PC-3 (cell line): ENCODE data around the gene TUBGCP2. TPM values are rescaled to one million over a fixed set of nuclear protein-coding genes. Genes with fewer than 3 reads are reported as not detected.

Experiments
- ATAC-seq: fragments of 200-7000 bp; cut with Tn5 transposase; 2 replicates; pipeline ENCODE4 v1.9.1; 2020; ENCODE audit warnings: mild to moderate bottlenecking, moderate library complexity
- BruUV-seq: library from RNA; stranded (reverse); fragments of 400-500 nt; replicated peaks from 2 replicates; lab custom pipeline; 2021; lab: Mats Ljungman, UMichigan
- CTCF ChIA-PET: fragments of 300-600 bp; sonication (Branson Sonifier 250); formaldehyde crosslinking; loops from one replicate; lab custom pipeline; 2022; ENCODE audit warnings: antibody characterized with exemption; lab: Charles Lee
- POLR2A ChIA-PET: fragments of 300-600 bp; sonication (Branson Sonifier 250); formaldehyde crosslinking; loops from one replicate; lab custom pipeline; 2022; ENCODE audit warnings: antibody characterized with exemption; ENCODE audit not compliant: unreplicated experiment; lab: Charles Lee
- DNase-seq: peaks from one replicate; pipeline ENCODE4 v3.0.0-alpha.2; 2015
- H2AFZ ChIP-seq: fragments of 300-600 bp; sonication (generic); 2 replicates; pipeline ENCODE4 v1.6.0; 2016; ENCODE audit warnings: antibody characterized with exemption, low read length
- H3F3A ChIP-seq: fragments of 300-600 bp; sonication (generic); one replicate; pipeline ENCODE4 v1.6.0; 2017; ENCODE audit warnings: antibody characterized with exemption, low read length, control low read depth, mild to moderate bottlenecking; ENCODE audit not compliant: unreplicated experiment
- H3K27ac ChIP-seq: fragments of 300-600 bp; sonication (generic); 2 replicates; pipeline ENCODE4 v1.5.1; 2016; ENCODE audit warnings: mild to moderate bottlenecking, low read length
- H3K27me3 ChIP-seq: fragments of 300-600 bp; sonication (generic); 2 replicates; pipeline ENCODE4 v1.6.1; 2016; ENCODE audit warnings: low read length, mixed read lengths
- H3K36me3 ChIP-seq: fragments of 300-600 bp; sonication (generic); 2 replicates; pipeline ENCODE4 v1.6.1; 2016; ENCODE audit warnings: low read depth, mixed run types, low read length, mixed read lengths
- H3K4me1 ChIP-seq: fragments of 300-600 bp; sonication (generic); 2 replicates; pipeline ENCODE4 v1.5.1; 2016; ENCODE audit warnings: low read length; ENCODE audit not compliant: insufficient read depth
- H3K4me2 ChIP-seq: fragments of 300-600 bp; sonication (generic); 2 replicates; pipeline ENCODE4 v1.6.0; 2016; ENCODE audit warnings: low read length
- H3K4me3 ChIP-seq: fragments of 300-600 bp; sonication (generic); 2 replicates; pipeline ENCODE4 v1.5.1; 2016; ENCODE audit warnings: mild to moderate bottlenecking, low read length, mixed read lengths
- H3K79me2 ChIP-seq: fragments of 300-600 bp; sonication (generic); 2 replicates; pipeline ENCODE4 v1.6.1; 2017; ENCODE audit warnings: low read length, mixed read lengths
- H3K9ac ChIP-seq: fragments of 300-600 bp; sonication (generic); 2 replicates; pipeline ENCODE4 v1.6.0; 2016; ENCODE audit warnings: mild to moderate bottlenecking, low read length
- H3K9me2 ChIP-seq: fragments of 300-600 bp; sonication (generic); replicated peaks from 2 replicates; pipeline ENCODE4 v1.6.1; 2016; ENCODE audit warnings: mixed run types, low read length, mixed read lengths
- H3K9me3 ChIP-seq: fragments of 300-600 bp; sonication (generic); 2 replicates; pipeline ENCODE4 v1.6.1; 2016; ENCODE audit warnings: low read length, mixed read lengths
- H4K20me1 ChIP-seq: fragments of 300-600 bp; sonication (generic); 2 replicates; pipeline ENCODE4 v1.6.1; 2016; ENCODE audit warnings: low read length, mixed read lengths
- EZH2 ChIP-seq: fragments of 300-600 bp; sonication (generic); IDR thresholded peaks from one replicate; pipeline ENCODE4 v1.6.1; 2017; ENCODE audit warnings: antibody characterized with exemption, mild to moderate bottlenecking, low read length; ENCODE audit not compliant: unreplicated experiment
- EZH2phosphoT487 ChIP-seq: fragments of 300-600 bp; sonication (generic); IDR thresholded peaks from 2 replicates; pipeline ENCODE4 v1.6.1; 2018; ENCODE audit warnings: mild to moderate bottlenecking, antibody characterized with exemption, low read length, borderline replicate concordance
- intact Hi-C: fragments of 100-400 bp; cut with micrococcal nuclease; formaldehyde crosslinking; loops from 2 replicates; pipeline ENCODE4 v1.9.0; 2023
- microRNA-seq: library from miRNA; unstranded; fragments of <30 nt; microRNA quantifications from one replicate; pipeline ENCODE4 v1.1.0, GENCODE V29; 2020; ENCODE audit not compliant: unreplicated experiment
- total RNA-seq: library from RNA; depleted of rRNA; stranded (reverse); fragments of >200 nt; gene quantifications from 2 replicates; pipeline ENCODE4 v1.2.3, GENCODE V29; 2014; rRNA removed
- TF ChIP-seq, protein P1 (sequence below): fragments of 300-600 bp; sonication (generic); conservative IDR thresholded peaks from 2 replicates; pipeline ENCODE4 v1.5.1; 2017; ENCODE audit warnings: antibody characterized with exemption, low read depth, mild to moderate bottlenecking, low read length

Gene TUBGCP2
- total RNA-seq, 1 experiment from 2014 or later, result 72.9 TPM

DNA sequence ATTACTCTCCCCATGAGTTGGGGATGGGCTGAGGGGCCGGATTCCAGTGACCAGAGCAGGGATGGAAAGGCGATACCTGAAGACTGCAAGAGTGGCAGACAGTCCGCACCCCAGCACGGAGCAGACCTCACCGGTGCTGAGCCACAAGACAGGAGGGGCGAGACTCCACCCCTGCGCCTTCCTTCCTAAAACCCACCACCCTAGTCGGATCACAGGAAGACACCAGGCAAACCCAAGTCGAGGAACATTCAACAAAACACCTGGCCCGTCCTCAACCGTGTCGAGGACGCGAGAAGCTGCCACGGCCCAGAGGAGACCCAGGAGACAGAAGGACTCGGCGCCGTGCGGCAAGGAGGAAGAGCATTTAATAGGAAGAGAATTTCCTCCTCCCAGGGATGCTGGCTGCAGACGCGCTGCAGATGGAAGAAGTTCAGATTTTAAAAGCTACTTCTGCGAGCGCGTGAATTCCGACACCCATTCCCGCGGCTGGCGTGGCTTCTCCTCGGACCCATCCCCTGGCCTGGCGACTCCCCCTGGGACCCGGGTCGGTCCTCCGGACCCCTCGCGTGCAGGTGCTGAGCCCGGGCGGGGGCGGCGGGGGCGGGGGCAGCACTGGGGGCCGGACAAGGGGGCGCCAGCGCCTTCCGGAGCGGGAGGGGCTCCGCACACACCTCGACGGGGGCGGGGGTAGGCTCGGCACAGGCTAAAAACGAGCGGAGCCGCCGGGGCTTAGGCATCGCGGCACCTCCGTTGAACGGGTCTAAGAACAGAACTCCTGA lies 79.2 kb downstream of the TUBGCP2 start:
- Histone ChIP-seq H2AFZ (no peak overlapping the region), H3K79me2 (no peaks in the 10 kb centered on the region), H3K27me3 (0 out of 2 replicates have a peak, but pooled peaks cover 8% of the 10 kb centered on the region), H3K36me3 (no peaks in the 10 kb centered on the region), H3K4me2 (no peak overlapping the region), H4K20me1 (no peaks in the 10 kb centered on the region), H3K9me2 (no peaks in the 10 kb centered on the region), H3F3A (no peaks in the 10 kb centered on the region), H3K4me3 (no peak overlapping the region), H3K9me3 (no peaks in the 10 kb centered on the region), H3K4me1 (no peaks in the 10 kb centered on the region), H3K9ac (no peak overlapping the region), H3K27ac (no peak overlapping the region)
- no peak for DNase-seq
- intact Hi-C loops, result loop anchor here (5.0 kb wide), 1 partner anchor 87 kb away; no protein-coding TSS in a partner anchor
- TF ChIP-seq EZH2phosphoT487, result no peak
- TF ChIP-seq EZH2, result no peak
- TF ChIP-seq, protein P1, sequence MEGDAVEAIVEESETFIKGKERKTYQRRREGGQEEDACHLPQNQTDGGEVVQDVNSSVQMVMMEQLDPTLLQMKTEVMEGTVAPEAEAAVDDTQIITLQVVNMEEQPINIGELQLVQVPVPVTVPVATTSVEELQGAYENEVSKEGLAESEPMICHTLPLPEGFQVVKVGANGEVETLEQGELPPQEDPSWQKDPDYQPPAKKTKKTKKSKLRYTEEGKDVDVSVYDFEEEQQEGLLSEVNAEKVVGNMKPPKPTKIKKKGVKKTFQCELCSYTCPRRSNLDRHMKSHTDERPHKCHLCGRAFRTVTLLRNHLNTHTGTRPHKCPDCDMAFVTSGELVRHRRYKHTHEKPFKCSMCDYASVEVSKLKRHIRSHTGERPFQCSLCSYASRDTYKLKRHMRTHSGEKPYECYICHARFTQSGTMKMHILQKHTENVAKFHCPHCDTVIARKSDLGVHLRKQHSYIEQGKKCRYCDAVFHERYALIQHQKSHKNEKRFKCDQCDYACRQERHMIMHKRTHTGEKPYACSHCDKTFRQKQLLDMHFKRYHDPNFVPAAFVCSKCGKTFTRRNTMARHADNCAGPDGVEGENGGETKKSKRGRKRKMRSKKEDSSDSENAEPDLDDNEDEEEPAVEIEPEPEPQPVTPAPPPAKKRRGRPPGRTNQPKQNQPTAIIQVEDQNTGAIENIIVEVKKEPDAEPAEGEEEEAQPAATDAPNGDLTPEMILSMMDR, result no peak
- no TSS peak for BruUV-seq
- POLR2A ChIA-PET, result no interaction called here
- CTCF ChIA-PET, result no interaction called here
- no peak for ATAC-seq

Small RNAs within 50 kb of the gene (microRNA-seq; reads per million reads assigned to microRNA genes)
- gene MIR202, result not detected

Other genes with a start within 250 kb of the TUBGCP2 start
- not detected in 2 replicates for gene ADGRA1, start 220.9 kb downstream of the TUBGCP2 start, total RNA-seq
- gene KNDC1, start 148.7 kb downstream of the TUBGCP2 start, total RNA-seq, result not detected in 2 replicates
- not detected in 2 replicates for gene UTF1, start 78.7 kb downstream of the TUBGCP2 start, total RNA-seq
- not detected in 2 replicates for gene VENTX, start 71.0 kb downstream of the TUBGCP2 start, total RNA-seq
- gene ADAM8, start 32.0 kb downstream of the TUBGCP2 start, total RNA-seq, result 113 and 147 TPM in 2 replicates
- gene ZNF511, start within 50 bp of the TUBGCP2 start, total RNA-seq, result 78.4 and 84.3 TPM in 2 replicates
- not detected in 2 replicates for gene CALY, start 28.0 kb upstream of the TUBGCP2 start, total RNA-seq
- not detected in 2 replicates for gene PRAP1, start 38.5 kb upstream of the TUBGCP2 start, total RNA-seq
- gene FUOM, start 49.1 kb upstream of the TUBGCP2 start, total RNA-seq, result 33.3 and 40.0 TPM in 2 replicates
- 114 and 120 TPM in 2 replicates for gene ECHS1, start 64.5 kb upstream of the TUBGCP2 start, total RNA-seq
- gene PAOX, start 70.4 kb upstream of the TUBGCP2 start, total RNA-seq, result 3.7 and 4.1 TPM in 2 replicates
- gene MTG1, start 85.3 kb upstream of the TUBGCP2 start, total RNA-seq, result 38.8 and 39.4 TPM in 2 replicates
- gene SPRN, start 115.8 kb upstream of the TUBGCP2 start, total RNA-seq, result not detected in 2 replicates
- gene SCART1, start 145.1 kb upstream of the TUBGCP2 start, total RNA-seq, result 2.4 and 5.1 TPM in 2 replicates
- gene CYP2E1, start 218.5 kb upstream of the TUBGCP2 start, total RNA-seq, result 3.3 and 4.2 TPM in 2 replicates